Adrenal gland (tissue), 5 donors: ENCODE results near the gene FGD6.

Experiments
- POLR2A ChIP-seq, 2 donors: fragments of 450-650 bp; IDR thresholded peaks; one replicate each; pipeline ENCODE4 v1.6.1; 2017; ENCODE audit warnings: antibody characterized with exemption in 2 of 2, mild to moderate bottlenecking in 2 of 2, moderate library complexity in 1 of 2
- TF ChIP-seq, protein P1 (sequence below), 6 experiments: fragments of 450-650 bp in 4 of 6; fragments of 200-600 bp in 2 of 6; sonication (generic) in 1 of 6; IDR thresholded peaks; 1 replicate in 5 of 6; 2 replicates in 1 of 6; pipeline versions ENCODE4 v1.5.1 to v1.8.0; 2016 to 2021; ENCODE audit warnings: antibody characterized with exemption in 6 of 6, mild to moderate bottlenecking in 2 of 6, moderate library complexity in 1 of 6
- donor health status: DM: no; HTN: no; CAD: no.

GRCh38 chr12:95117178-95117599 lies 100.1 kb downstream of the FGD6 start:
- TF ChIP-seq, protein P1, sequence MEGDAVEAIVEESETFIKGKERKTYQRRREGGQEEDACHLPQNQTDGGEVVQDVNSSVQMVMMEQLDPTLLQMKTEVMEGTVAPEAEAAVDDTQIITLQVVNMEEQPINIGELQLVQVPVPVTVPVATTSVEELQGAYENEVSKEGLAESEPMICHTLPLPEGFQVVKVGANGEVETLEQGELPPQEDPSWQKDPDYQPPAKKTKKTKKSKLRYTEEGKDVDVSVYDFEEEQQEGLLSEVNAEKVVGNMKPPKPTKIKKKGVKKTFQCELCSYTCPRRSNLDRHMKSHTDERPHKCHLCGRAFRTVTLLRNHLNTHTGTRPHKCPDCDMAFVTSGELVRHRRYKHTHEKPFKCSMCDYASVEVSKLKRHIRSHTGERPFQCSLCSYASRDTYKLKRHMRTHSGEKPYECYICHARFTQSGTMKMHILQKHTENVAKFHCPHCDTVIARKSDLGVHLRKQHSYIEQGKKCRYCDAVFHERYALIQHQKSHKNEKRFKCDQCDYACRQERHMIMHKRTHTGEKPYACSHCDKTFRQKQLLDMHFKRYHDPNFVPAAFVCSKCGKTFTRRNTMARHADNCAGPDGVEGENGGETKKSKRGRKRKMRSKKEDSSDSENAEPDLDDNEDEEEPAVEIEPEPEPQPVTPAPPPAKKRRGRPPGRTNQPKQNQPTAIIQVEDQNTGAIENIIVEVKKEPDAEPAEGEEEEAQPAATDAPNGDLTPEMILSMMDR (IDR thresholded peaks at IDR 0.05) = peak; percentile 63 to 91 (median 80)
- TF ChIP-seq POLR2A (IDR thresholded peaks at IDR 0.05) = no peak
